Neuronal stem cell (in vitro differentiated cells): Measurements from ENCODE around the gene RASSF1.

Experiments
- DNase-seq: peaks from one replicate; pipeline ENCODE4 v3.0.0-alpha.2; 2013; ENCODE audit warnings: low spot score
- H2AFZ ChIP-seq: one replicate; pipeline ENCODE4 v1.6.1; 2013; ENCODE audit warnings: mild to moderate bottlenecking, low read length, inconsistent platforms
- H2AK5ac ChIP-seq: 2 replicates; pipeline ENCODE4 v1.6.1; 2013; ENCODE audit warnings: low read depth, mild to moderate bottlenecking, inconsistent platforms, low read length, moderate library complexity, mixed read lengths
- H2BK120ac ChIP-seq: 2 replicates; pipeline ENCODE4 v1.6.1; 2013; ENCODE audit warnings: low read depth, mild to moderate bottlenecking, inconsistent platforms, low read length, moderate library complexity, mixed read lengths
- H2BK12ac ChIP-seq: one replicate; pipeline ENCODE4 v1.6.1; 2013; ENCODE audit warnings: low read length, inconsistent platforms
- H2BK15ac ChIP-seq: 2 replicates; pipeline ENCODE4 v1.6.1; 2013; ENCODE audit warnings: mild to moderate bottlenecking, low read length, inconsistent platforms, mixed read lengths
- H2BK5ac ChIP-seq: one replicate; pipeline ENCODE4 v1.6.1; 2013; ENCODE audit warnings: inconsistent platforms, mild to moderate bottlenecking, low read length, moderate library complexity
- H3K14ac ChIP-seq: one replicate; pipeline ENCODE4 v1.6.1; 2013; ENCODE audit warnings: low read length, inconsistent platforms
- H3K18ac ChIP-seq: 2 replicates; pipeline ENCODE4 v1.6.1; 2013; ENCODE audit warnings: low read length, inconsistent platforms
- H3K23ac ChIP-seq: 2 replicates; pipeline ENCODE4 v1.6.1; 2013; ENCODE audit warnings: low read depth, mild to moderate bottlenecking, mixed read lengths, low read length, inconsistent platforms; ENCODE audit not compliant: poor library complexity
- H3K27ac ChIP-seq: replicated peaks from 3 replicates; pipeline ENCODE4 v1.5.1; 2013; ENCODE audit warnings: low read length, inconsistent platforms
- H3K27me3 ChIP-seq, 3 experiments: 2 replicates each; pipeline ENCODE4 v1.6.1; 2013; ENCODE audit warnings: low read length in 3 of 3, mild to moderate bottlenecking in 2 of 3, inconsistent platforms in 1 of 3, low read depth in 1 of 3, mixed read lengths in 1 of 3, moderate library complexity in 1 of 3; ENCODE audit not compliant: control insufficient read depth in 3 of 3, insufficient read depth in 3 of 3
- H3K36me3 ChIP-seq, 2 donors: replicated peaks in 1 of 2; 2 replicates each; pipeline ENCODE4 v1.6.1; 2013; ENCODE audit warnings: low read length in 2 of 2; ENCODE audit not compliant: control insufficient read depth in 2 of 2, insufficient read depth in 2 of 2
- H3K4ac ChIP-seq: 2 replicates; pipeline ENCODE4 v1.6.1; 2013; ENCODE audit warnings: inconsistent platforms, mild to moderate bottlenecking, low read length, moderate library complexity
- H3K4me1 ChIP-seq, 2 donors: 1 replicate in 1 of 2; 2 replicates in 1 of 2; pipeline ENCODE4 v1.6.1; 2013; ENCODE audit warnings: low read length in 2 of 2, low read depth in 1 of 2; ENCODE audit not compliant: control insufficient read depth in 2 of 2, insufficient read depth in 1 of 2
- H3K4me2 ChIP-seq: one replicate; pipeline ENCODE4 v1.6.1; 2013; ENCODE audit warnings: mild to moderate bottlenecking, low read length, inconsistent platforms; ENCODE audit not compliant: insufficient read depth, poor library complexity, severe bottlenecking
- H3K4me3 ChIP-seq, 2 donors: 2 replicates each; pipeline ENCODE4 v1.5.1; 2013; ENCODE audit warnings: low read length in 2 of 2, mild to moderate bottlenecking in 2 of 2, inconsistent platforms in 1 of 2, moderate library complexity in 1 of 2
- H3K79me1 ChIP-seq: one replicate; pipeline ENCODE4 v1.6.1; 2013; ENCODE audit warnings: low read depth, mild to moderate bottlenecking, inconsistent platforms, low read length, moderate library complexity
- H3K9ac ChIP-seq: one replicate; pipeline ENCODE4 v1.6.1; 2013; ENCODE audit warnings: mild to moderate bottlenecking, low read depth, low read length, inconsistent platforms; ENCODE audit not compliant: poor library complexity
- H3K9me3 ChIP-seq, 2 donors: replicated peaks in 1 of 2; 2 replicates each; pipeline versions ENCODE3 to v1.6.1; 2013; ENCODE audit warnings: low read length in 2 of 2, mild to moderate bottlenecking in 2 of 2, inconsistent platforms in 1 of 2, low read depth in 1 of 2, mixed read lengths in 1 of 2, moderate library complexity in 1 of 2; ENCODE audit not compliant: control insufficient read depth in 2 of 2, insufficient read depth in 1 of 2
- H4K8ac ChIP-seq: one replicate; pipeline ENCODE4 v1.6.1; 2013; ENCODE audit warnings: low read depth, mild to moderate bottlenecking, inconsistent platforms, low read length, moderate library complexity
- H4K91ac ChIP-seq: one replicate; pipeline ENCODE4 v1.6.1; 2013; ENCODE audit warnings: low read length, low read depth, mild to moderate bottlenecking, inconsistent platforms; ENCODE audit not compliant: poor library complexity
- WGBS, 2 donors: extraction: QIAGEN DNeasy Blood & Tissue Kit; methylation state at CpG; one replicate each; pipeline ENCODE4 v1.1.7; 2013; ENCODE audit warnings: missing lambda C conversion rate in 2 of 2, mixed read lengths in 1 of 2; ENCODE audit not compliant: insufficient read length in 2 of 2, insufficient replicate concordance in 1 of 2; ENCODE audit errors: extremely low coverage in 2 of 2; 5-methylcytosine and 5-hydroxymethylcytosine counted together

RASSF1 gene

DNA sequence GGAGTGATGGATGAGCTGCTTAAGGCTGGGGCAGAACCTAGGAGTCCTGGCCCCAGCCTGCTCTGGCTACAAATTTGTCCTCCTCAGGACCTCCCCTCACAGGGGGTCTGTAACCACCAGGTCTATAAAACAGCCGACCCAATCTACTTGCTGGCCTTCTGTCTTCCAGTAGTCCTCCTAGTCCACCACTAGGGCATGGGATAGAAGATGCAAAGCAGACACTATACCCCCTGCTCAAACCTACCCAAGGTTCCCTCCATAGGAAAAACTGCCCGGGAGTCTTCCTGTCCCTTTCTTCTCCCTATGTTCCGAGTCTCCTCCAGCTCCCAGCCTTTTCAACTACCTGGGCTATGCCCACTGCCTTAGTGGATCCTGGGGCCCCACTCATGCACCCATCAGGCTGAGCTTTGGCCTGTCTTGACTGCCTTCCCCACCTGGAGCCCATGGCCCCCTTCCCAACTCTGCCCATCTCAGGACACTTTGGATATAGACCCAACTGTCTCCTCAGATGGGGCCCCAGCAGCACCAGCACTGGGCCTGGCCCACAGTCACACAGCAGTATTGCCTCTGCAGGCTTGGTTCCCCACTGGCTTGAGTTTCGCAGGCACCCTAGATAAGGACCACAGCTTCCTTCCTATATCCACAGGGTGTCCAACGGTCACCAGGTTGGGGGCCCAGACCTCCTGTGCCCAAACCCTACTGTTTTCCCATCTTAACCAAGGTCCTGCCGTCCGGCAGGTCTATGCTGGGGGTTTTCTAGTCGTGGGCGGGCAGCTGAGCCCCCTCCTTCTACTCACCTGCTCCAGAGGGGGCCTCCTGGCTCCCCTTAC is 42.5 kb downstream of the RASSF1 start:
- peak overlapping the region; percentile 70 for H3K18ac ChIP-seq
- WGBS, 2 donors, result no CpG with 5 or more reads among the region's 9 CpGs

DNA sequence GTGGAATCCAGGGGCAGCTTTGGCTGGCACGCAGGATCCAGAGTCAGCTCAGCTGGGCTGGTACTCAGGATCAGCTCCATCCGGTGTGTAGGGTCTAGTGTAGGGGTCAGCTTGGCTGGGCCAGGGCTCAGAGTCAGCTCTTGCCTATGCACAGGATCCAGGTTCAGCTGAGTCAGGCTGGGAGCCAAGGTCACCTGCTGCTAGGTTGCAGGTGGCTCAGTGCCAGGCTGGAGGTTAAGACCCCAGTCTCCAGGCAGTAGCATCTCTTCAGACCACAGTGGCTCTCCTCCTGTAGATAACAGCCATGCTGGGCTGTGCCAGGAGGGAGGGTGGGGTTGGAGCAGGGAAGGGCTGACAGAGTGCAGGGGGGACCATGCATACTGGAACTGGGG is 43.3 kb downstream of the RASSF1 start:
- H2BK5ac ChIP-seq, result no peak overlapping the region
- no peak overlapping the region for H4K8ac ChIP-seq
- no peak overlapping the region for H4K91ac ChIP-seq
- H2BK12ac ChIP-seq, result no peak overlapping the region
- no peak overlapping the region for H2AK5ac ChIP-seq
- no peak overlapping the region for H3K14ac ChIP-seq
- no peaks in the 10 kb centered on the region for H3K36me3 ChIP-seq
- H3K4ac ChIP-seq, result no peak overlapping the region
- H3K18ac ChIP-seq, result no peak overlapping the region
- no peaks in the 10 kb centered on the region for H3K79me1 ChIP-seq
- no peak for DNase-seq
- no peak overlapping the region for H2AFZ ChIP-seq
- H3K4me2 ChIP-seq, result no peak overlapping the region
- H2BK120ac ChIP-seq, result no peak overlapping the region
- no CpG with 5 or more reads among the region's 2 CpGs for WGBS, 2 donors
- no peaks in the 10 kb centered on the region for H3K9me3 ChIP-seq
- H3K27ac ChIP-seq, result no peak overlapping the region
- H3K4me3 ChIP-seq, result no peak overlapping the region
- no peak overlapping the region for H3K9ac ChIP-seq
- H2BK15ac ChIP-seq, result no peak overlapping the region
- no peaks in the 10 kb centered on the region for H3K27me3 ChIP-seq
- peaks cover 10 to 17% of the 10 kb centered on the region in 2 donors for H3K4me1 ChIP-seq
- no peak overlapping the region for H3K23ac ChIP-seq

More for the DNA sequence above, 42.5 kb downstream of the RASSF1 start:
- no peak overlapping the region for H4K91ac ChIP-seq
- no peak overlapping the region for H3K23ac ChIP-seq
- H3K9ac ChIP-seq, result peak overlapping the region; percentile 57
- no peak overlapping the region for H2BK120ac ChIP-seq
- no peaks in the 10 kb centered on the region for H3K36me3 ChIP-seq
- peak overlapping the region; percentile 82 to 95 for H3K4me3 ChIP-seq
- no peak overlapping the region for H2BK12ac ChIP-seq
- no peak for DNase-seq
- H3K14ac ChIP-seq, result no peak overlapping the region
- H3K9me3 ChIP-seq, result no peaks in the 10 kb centered on the region
- H2AFZ ChIP-seq, result peak overlapping the region; percentile 91
- no peak overlapping the region for H4K8ac ChIP-seq
- H3K27ac ChIP-seq, result no peak overlapping the region
- H3K4ac ChIP-seq, result no peak overlapping the region
- H2BK5ac ChIP-seq, result no peak overlapping the region
- H2BK15ac ChIP-seq, result no peak overlapping the region
- peaks cover 11 to 13% of the 10 kb centered on the region in 2 donors for H3K4me1 ChIP-seq
- no peak overlapping the region for H2AK5ac ChIP-seq
- H3K4me2 ChIP-seq, result peak overlapping the region; percentile 100
- H3K79me1 ChIP-seq, result no peaks in the 10 kb centered on the region
- no peaks in the 10 kb centered on the region for H3K27me3 ChIP-seq

DNA sequence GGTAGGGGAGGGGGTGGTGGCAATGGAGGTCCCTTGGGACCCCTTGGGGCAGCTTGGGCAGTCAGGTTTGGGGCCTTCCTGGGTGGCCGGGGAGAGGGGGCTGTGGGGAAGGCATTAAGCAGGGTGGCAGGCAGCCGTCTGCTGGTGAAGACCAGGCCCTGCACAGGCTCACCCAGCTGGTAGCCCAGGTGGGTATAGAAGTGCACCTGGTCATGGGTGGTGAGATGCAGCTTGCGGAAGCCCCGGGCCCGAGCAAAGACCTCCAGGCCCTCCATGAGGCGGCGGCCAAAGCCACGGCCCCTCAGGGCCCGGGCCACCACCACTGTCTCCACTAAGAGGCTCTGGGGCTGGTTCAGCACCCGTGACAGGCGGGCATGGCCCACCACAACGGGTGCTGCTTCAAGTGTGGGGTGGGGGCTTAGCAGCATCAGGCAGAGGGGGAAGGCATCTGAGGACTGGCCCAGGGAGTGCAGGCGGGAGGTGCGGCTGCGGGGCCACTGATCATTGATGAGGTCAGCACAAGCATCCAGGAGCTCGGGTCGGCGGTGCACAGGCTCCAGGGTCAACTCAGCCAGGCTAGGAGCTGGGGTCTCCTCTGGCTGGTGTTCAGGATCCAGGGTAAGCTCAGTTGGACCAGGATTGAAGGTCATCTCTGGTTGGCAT is 43.8 kb downstream of the RASSF1 start:
- DNase-seq, result no peak
- H2BK12ac ChIP-seq, result no peak overlapping the region
- no peak overlapping the region for H4K8ac ChIP-seq
- H3K4ac ChIP-seq, result no peak overlapping the region
- no peak overlapping the region for H2AFZ ChIP-seq
- no peaks in the 10 kb centered on the region for H3K27me3 ChIP-seq
- no peak overlapping the region for H2BK120ac ChIP-seq
- no peak overlapping the region for H3K4me2 ChIP-seq
- no peak overlapping the region for H3K27ac ChIP-seq
- no peaks in the 10 kb centered on the region for H3K36me3 ChIP-seq
- H2BK5ac ChIP-seq, result no peak overlapping the region
- H3K23ac ChIP-seq, result no peak overlapping the region
- no peak overlapping the region for H2BK15ac ChIP-seq
- no peak overlapping the region for H4K91ac ChIP-seq
- no peaks in the 10 kb centered on the region for H3K9me3 ChIP-seq
- peaks cover 10 to 17% of the 10 kb centered on the region in 2 donors for H3K4me1 ChIP-seq
- no peak overlapping the region for H3K4me3 ChIP-seq
- peaks cover under 1% of the 10 kb centered on the region for H3K79me1 ChIP-seq
- H3K14ac ChIP-seq, result no peak overlapping the region
- no peak overlapping the region for H3K9ac ChIP-seq
- H2AK5ac ChIP-seq, result no peak overlapping the region
- no CpG with 5 or more reads among the region's 18 CpGs for WGBS, 2 donors
- H3K18ac ChIP-seq, result no peak overlapping the region
